GM21423 (cell line): Measurements from ENCODE around the gene ERBB2.
A peak's percentile ranks its signal among the peaks of the same experiment; 100 is the strongest.
"Not testable (repeated sequence)": the region's sequence is repeated elsewhere in the genome, so short reads cannot be mapped to it uniquely, and the experiment has no call there.

Experiments used
- ATAC-seq: cut with Tn5 transposase; IDR thresholded peaks from one replicate; pipeline ENCODE4 v1.9.1; 2021; ENCODE audit warnings: mild to moderate bottlenecking, moderate library complexity; ENCODE audit not compliant: unreplicated experiment

ERBB2 gene

DNA sequence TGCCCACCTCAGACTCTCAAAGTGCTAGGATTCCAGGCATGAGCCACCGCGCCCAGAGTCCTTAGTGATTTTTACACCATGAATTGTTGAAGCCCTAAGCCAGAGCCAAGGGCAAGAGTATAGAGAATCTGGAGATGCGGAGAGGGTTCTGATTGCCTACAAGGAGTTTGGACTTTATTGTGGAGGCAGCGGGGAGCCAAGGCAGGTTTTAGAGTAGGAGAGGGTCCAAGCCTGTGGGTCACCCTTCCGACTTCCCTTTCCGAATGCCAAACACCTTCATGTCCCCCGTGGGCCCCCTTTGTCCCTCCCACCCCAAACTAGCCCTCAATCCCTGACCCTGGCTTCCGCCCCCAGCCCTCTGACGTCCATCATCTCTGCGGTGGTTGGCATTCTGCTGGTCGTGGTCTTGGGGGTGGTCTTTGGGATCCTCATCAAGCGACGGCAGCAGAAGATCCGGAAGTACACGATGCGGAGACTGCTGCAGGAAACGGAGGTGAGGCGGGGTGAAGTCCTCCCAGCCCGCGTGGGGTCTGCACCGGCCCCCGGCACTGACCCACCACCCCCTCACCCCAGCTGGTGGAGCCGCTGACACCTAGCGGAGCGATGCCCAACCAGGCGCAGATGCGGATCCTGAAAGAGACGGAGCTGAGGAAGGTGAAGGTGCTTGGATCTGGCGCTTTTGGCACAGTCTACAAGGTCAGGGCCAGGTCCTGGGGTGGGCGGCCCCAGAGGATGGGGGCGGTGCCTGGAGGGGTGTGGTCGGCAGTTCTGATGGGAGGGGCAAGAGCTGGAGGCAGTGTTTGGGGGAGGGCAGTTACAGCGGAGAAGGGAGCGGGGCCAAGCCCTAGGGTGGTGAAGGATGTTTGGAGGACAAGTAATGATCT, 23.3 kb downstream of the ERBB2 start:
- no peak for ATAC-seq

DNA sequence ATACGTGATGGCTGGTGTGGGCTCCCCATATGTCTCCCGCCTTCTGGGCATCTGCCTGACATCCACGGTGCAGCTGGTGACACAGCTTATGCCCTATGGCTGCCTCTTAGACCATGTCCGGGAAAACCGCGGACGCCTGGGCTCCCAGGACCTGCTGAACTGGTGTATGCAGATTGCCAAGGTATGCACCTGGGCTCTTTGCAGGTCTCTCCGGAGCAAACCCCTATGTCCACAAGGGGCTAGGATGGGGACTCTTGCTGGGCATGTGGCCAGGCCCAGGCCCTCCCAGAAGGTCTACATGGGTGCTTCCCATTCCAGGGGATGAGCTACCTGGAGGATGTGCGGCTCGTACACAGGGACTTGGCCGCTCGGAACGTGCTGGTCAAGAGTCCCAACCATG, 24.9 kb downstream of the ERBB2 start:
- ATAC-seq = no peak

GRCh38 chr17:39725923-39726322, 26.1 kb downstream of the ERBB2 start:
- not testable (repeated sequence) for ATAC-seq

GRCh38 chr17:39726617-39727016, 26.8 kb downstream of the ERBB2 start:
- ATAC-seq = no peak

GRCh38 chr17:39727556-39727955, 27.7 kb downstream of the ERBB2 start:
- ATAC-seq = no peak

DNA sequence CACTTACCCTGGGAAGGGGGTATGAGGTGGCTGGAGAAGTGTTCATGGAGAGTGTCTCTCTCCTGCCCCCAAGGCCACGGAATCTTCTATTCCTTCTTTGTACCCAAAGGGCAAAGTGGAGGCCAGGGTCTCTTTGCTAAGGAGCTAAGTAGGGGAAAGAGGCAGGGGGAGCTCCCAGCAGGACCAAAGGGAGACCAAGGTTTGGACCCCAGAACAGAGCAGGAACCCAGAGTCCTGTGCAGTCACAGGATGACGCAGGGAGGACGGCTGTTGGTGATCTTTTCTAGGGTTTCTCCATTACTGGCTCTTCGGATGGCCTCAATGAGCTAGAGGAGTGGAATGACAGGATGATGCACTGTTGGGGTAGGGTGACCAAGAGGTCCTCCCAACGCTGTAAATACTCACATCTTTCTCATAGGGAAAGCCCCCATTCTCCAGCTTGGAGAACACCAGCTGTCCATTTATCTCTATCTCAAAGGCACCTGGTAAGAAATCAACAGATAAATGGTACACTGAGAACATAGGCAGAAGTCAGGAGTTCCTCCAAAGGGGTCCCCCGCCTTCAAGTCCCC, 29.5 kb downstream of the ERBB2 start:
- no peak for ATAC-seq

DNA sequence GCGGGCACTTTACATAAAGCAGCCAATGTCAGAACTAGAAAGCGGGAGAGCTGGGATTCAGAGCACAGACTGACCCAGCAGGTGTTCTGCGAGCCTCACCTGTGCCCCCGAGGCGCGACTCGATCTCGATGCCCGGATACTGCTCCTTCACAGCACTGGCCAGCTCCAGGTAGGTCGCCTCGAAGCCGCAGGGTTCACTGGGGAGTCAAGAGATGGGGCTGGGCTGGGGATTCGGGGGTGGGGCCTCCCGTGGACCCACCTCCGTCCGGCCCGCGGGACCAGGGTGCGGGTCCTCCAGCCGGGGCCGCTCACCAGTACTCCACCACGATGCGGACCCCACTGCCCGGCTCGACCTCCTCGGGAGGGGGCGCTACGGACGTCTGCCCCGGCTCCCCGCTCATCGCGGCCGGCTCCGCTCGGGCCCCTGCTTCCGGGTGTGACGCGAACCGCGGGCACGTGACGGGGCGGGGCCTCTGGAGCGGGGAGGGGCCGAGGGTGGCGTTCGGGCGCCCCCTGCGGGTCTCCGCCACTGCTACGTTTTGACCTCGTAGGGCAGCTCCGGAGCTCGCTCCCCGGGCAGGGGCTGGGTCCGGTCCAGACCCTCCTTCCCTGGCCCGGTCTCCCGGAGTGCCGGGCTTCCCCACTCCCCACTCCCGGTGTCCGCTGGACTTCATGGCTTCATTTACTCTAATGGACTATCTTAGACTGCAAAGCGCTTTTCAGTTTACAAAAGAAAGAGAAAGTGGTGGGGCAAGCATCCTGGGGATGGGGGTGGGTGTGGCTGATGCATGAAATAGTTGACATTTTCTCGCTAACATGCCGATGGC, 30.4 kb downstream of the ERBB2 start, which contains the start of gene MIEN1:
Gene MIEN1 (minus strand): TSS at position 438 of the 827 bp plus-strand sequence. CDS start 37 bp downstream, at position 401.
- peak; percentile 86 for ATAC-seq

- ATAC-seq = no peak
These were observed 32.7 kb downstream of the ERBB2 start for GRCh38 chr17:39732586-39732985.

- ATAC-seq = no peak
These were observed 36.0 kb downstream of the ERBB2 start for GRCh38 chr17:39735882-39736281.

DNA sequence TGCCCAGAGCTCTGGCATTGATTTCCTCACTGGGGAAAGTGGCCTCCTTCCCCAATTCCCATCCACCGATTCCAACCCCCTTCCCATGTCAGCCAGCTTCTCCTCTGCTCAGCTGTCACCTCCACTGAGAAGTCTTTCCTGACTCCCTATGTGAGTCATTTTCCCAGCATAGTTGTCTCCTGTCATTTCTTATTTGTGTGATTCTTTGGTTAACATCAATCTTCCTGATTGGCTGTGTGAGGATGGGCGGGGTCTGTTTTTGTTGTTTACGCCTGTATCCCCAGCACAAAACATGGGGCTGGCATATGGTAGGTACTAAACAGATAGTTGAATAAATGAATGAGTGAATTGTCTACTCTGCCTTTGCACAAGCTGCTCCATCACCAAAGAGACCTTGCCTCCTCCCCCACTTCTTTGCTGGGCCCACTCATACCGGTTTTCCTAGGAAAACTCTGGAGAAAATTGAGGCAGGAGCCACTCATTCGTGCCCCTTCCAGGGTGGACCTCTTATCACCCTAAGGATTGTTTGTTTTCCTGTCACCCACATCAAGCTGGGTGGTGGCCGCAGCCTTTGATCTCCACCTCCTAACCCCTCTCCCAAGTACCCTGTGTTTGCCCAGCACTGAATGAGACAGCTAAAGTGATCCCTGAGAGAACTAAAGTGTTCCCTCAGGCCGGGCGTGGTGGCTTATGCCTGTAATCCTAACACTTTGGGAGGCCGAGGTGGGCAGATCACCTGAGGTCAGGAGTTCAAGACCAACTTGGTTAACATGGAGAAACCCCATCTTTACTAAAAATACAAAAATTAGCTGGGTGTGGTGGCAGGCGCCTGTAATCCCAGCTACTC, 36.7 kb downstream of the ERBB2 start:
- no peak for ATAC-seq

DNA sequence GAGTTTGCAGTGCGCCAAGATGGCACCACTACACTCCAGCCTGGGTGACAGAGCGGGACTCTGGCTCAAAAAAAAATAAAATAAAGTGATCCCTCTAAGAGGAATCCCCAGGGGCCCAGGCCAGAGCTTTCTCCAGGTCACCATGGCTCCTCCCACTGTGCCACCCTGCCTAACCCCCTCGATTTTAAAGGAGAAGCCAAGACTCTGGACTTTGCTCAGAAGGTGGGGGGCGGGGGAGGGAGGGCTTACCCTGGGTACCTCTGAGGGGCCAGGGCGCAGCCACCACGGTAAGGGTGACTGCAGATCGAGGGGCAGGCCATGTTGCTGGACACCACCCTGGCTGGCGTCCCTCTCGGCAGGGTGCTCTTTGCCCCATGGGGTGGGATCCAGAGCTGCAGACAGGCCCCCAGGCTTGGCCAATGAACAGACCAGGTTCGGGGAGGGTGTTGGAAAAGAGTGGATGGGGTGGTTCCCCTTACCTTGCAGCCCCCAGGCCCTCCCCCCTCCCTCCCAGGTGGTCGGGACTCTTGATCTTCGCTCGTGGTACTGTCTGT, 37.4 kb downstream of the ERBB2 start:
- ATAC-seq = no peak

- no peak for ATAC-seq
These were observed 38.1 kb downstream of the ERBB2 start, which contains the start of gene GRB7 for GRCh38 chr17:39737760-39738567. Gene GRB7, plus strand, starts transcription at chr17:39737938. Its CDS starts 4,364 bp downstream, at chr17:39742302.

DNA sequence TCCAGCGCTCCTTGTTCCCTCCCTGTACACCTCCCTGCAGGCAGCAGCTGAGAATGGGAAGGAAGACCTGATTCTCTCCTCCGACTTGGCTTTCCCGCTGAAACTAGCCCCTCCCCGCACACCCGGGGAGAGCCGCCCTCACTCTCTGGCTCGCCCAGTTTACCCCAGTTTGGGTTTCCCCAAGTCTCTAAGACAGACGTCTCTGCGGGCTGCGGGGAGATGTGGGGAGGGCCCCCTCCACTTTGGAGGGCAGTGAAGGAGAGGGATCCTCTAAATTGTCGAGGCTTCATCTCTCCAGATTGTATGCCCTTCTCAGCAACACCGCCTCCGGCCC, 38.7 kb downstream of the ERBB2 start:
- no peak for ATAC-seq

- no peak for ATAC-seq
These were observed 39.4 kb downstream of the ERBB2 start for GRCh38 chr17:39738983-39739884.

- ATAC-seq = no peak
These were observed 40.1 kb downstream of the ERBB2 start for GRCh38 chr17:39739885-39740356.

DNA sequence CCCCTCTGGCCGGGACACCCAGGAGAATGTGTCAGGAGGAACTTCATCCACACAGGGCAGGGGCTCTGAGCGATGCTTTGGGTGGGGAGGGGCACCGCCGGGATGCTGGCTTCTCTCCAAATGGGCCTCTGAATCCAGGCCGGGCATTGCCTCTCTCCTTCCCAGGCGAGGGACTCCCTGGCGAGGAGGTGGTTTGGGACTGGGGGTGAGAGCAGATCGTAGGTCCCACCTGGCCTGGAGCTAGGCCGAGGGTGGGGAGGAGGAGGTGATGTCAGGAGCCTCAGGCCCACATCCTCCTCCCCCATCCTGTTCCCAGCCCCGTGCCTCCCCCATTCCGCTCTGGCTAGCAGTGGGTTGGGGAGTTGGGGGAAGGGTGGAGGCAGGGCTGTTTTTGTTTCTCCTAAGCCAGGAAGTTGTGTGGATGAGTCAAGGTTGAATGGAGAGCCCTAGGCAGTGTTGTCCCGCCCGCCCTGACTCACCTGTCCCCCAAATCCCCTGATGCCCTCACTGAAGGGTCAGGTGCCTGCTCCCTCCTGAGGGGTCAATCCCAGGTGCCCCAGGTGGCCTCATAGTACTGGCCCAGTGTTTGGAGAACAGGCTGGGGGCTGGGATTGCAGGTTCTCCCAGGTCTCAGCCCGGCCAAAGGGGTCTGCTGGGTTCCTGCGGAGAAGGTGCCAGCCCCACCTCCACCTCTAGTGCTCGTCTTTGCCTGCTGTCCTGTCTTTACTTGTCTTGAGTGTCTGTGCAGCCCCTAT, 40.7 kb downstream of the ERBB2 start:
- no peak for ATAC-seq

DNA sequence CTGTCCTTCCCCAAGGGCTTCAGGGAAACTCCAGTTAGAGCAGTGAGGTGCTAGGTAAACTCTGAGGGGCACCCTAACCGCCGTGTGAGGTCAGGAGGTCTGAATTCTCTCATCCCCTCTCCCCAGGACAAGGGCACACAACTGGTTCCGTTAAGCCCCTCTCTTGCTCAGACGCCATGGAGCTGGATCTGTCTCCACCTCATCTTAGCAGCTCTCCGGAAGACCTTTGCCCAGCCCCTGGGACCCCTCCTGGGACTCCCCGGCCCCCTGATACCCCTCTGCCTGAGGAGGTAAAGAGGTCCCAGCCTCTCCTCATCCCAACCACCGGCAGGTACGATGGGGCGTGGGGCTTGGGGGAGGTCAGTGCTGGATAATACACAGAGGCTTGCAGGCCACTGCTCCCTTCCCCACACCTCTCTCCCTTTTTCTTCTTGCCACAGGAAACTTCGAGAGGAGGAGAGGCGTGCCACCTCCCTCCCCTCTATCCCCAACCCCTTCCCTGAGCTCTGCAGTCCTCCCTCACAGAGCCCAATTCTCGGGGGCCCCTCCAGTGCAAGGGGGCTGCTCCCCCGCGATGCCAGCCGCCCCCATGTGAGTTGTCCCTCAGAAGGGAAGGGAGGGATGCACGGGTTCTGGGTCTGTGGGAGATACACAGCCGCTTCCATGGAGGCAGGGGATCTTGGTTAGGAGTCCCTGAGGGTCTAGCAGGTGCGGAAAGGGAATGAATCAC, 42.4 kb downstream of the ERBB2 start:
- ATAC-seq = no peak
